Endothelial cell (in vitro differentiated cells): ENCODE measurements around the gene ERICH2. TPM values are rescaled to one million over a fixed set of nuclear protein-coding genes. Genes with fewer than 3 reads are reported as not detected.
"Not testable (repeated sequence)": the region's sequence is repeated elsewhere in the genome, so short reads cannot be mapped to it uniquely, and the experiment has no call there.

Source experiments
- DNase-seq: peaks from one replicate; pipeline ENCODE4 v3.0.0; 2021; ENCODE audit warnings: low spot score
- H3K27ac Mint-ChIP-seq: one replicate; pipeline ENCODE4 v1.8.0; 2021; ENCODE audit warnings: mixed read lengths, inconsistent platforms; ENCODE audit not compliant: unreplicated experiment
- H3K27me3 Mint-ChIP-seq: one replicate; pipeline ENCODE4 v1.8.0; 2021; ENCODE audit warnings: mild to moderate bottlenecking, moderate library complexity, mixed read lengths, inconsistent platforms; ENCODE audit not compliant: unreplicated experiment
- H3K36me3 Mint-ChIP-seq: one replicate; pipeline ENCODE4 v1.8.0; 2021; ENCODE audit warnings: mild to moderate bottlenecking, low read depth, mixed read lengths, inconsistent platforms; ENCODE audit not compliant: unreplicated experiment
- H3K4me1 Mint-ChIP-seq: one replicate; pipeline ENCODE4 v1.8.0; 2021; ENCODE audit warnings: mild to moderate bottlenecking, mixed read lengths, inconsistent platforms; ENCODE audit not compliant: unreplicated experiment
- H3K4me3 Mint-ChIP-seq: one replicate; pipeline ENCODE4 v1.8.0; 2021; ENCODE audit warnings: mild to moderate bottlenecking, mixed read lengths, inconsistent platforms; ENCODE audit not compliant: unreplicated experiment
- H3K9me3 Mint-ChIP-seq: one replicate; pipeline ENCODE4 v1.8.0; 2021; ENCODE audit warnings: mixed read lengths, inconsistent platforms; ENCODE audit not compliant: unreplicated experiment
- CTCF ChIP-seq: fragments of 200-600 bp; sonication (generic); IDR thresholded peaks from one replicate; pipeline ENCODE4 v1.5.0; 2021; ENCODE audit warnings: antibody characterized with exemption; ENCODE audit not compliant: unreplicated experiment
- total RNA-seq: library from RNA; stranded (reverse); fragmentation: NEBNext Ultra II Directional; extraction: Animal tissue kit (Norgen Biotek cat#: 25700); gene quantifications from one replicate; pipeline ENCODE4 v1.2.1, GENCODE V29; 2021; ENCODE audit not compliant: unreplicated experiment

ERICH2 gene
- total RNA-seq, 1 donor from 2014 or later = 1.6 TPM

DNA sequence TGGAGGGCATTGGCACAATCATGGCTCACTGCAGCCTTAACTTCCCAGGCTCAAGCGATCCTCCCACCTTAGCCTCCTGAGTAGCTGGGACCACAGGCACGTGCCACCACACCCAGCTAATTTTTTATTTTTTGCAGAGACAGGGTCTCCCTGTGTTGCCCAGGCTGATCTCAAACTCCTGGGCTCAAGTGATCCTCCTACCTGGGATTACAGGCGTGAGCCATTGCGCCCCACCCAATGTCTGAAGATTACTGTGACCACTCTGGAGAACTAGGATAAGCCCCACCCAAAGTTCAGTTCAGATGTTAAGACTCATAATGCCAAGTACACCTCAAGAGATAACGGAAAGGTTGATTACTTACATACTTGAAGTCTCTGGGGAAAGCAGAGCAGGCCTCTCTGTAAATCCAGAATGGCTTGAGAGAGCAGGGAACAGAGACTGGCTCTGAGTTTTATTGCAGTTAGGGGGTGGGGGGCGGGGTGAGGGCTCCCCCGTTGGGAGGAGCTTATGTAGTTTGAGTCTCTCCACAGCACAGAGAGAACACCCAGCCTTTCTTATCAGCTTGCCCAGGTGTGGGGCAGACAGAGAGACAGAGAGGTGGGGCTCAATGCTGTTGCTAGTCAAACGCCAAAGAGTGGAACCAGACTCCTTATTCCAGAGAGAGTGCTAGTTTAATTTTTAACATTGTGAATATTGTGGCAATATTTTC lies 26.5 kb upstream of the ERICH2 start:
- DNase-seq = no peak
- H3K27ac Mint-ChIP-seq = no peak overlapping the region
- peaks cover 10% of the 10 kb centered on the region for H3K4me1 Mint-ChIP-seq
- H3K4me3 Mint-ChIP-seq = no peak overlapping the region
- H3K36me3 Mint-ChIP-seq = no peaks in the 10 kb centered on the region
- TF ChIP-seq CTCF = no peak
- H3K9me3 Mint-ChIP-seq = no peaks in the 10 kb centered on the region
- no peaks in the 10 kb centered on the region for H3K27me3 Mint-ChIP-seq

- Mint-ChIP-seq H3K27ac (no peak overlapping the region), H3K27me3 (no peaks in the 10 kb centered on the region), H3K4me3 (no peak overlapping the region), H3K36me3 (no peaks in the 10 kb centered on the region), H3K4me1 (peaks cover 10% of the 10 kb centered on the region), H3K9me3 (no peaks in the 10 kb centered on the region)
- no peak for TF ChIP-seq CTCF
- no peak for DNase-seq
Measured at GRCh38 chr2:170744248-170745002, 25.8 kb upstream of the ERICH2 start.

DNA sequence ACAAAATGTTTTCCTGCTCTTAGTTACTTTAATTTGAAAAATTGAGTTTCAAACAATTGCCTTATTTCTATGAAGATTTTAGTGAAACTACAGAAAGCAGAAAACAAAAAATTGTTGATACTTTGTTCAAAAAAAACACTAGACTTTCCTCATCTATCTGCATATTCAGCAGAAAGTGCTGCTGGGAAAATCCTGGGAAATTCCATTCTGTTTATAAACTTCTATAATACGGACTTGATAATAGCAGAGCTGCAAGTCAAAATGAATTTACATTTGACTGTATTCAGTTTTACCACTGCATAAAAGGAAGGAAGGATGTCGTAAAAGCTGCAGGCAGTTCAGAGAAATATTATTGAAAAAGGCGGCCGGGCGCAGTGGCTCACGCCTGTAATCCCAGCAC lies 24.9 kb upstream of the ERICH2 start:
- no peak for TF ChIP-seq CTCF
- DNase-seq = no peak
- H3K36me3 Mint-ChIP-seq = no peaks in the 10 kb centered on the region
- peaks cover 10% of the 10 kb centered on the region for H3K4me1 Mint-ChIP-seq
- H3K4me3 Mint-ChIP-seq = no peak overlapping the region
- no peaks in the 10 kb centered on the region for H3K27me3 Mint-ChIP-seq
- H3K27ac Mint-ChIP-seq = no peak overlapping the region
- no peaks in the 10 kb centered on the region for H3K9me3 Mint-ChIP-seq

DNA sequence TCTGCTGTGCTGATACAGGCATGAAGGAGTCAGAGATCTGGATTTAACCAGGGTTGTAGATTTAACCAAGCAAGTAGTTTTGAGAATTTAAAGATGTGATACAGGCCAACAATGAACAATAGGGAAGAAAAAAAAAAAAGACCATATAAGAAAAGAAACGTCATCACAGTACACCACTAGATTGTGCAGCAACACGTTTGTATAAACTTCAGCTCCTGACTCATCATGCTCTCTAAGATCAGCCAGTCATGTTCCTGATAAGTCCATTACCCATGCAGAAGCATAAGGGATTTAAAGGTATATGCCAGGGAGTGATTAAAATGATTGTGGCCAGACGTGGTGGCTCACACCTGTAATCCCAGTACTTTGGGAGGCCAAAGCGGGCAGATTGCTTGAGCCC lies 22.3 kb upstream of the ERICH2 start:
- H3K36me3 Mint-ChIP-seq = no peaks in the 10 kb centered on the region
- H3K9me3 Mint-ChIP-seq = no peaks in the 10 kb centered on the region
- peaks cover 10% of the 10 kb centered on the region for H3K4me1 Mint-ChIP-seq
- H3K27ac Mint-ChIP-seq = no peak overlapping the region
- no peak for TF ChIP-seq CTCF
- no peak for DNase-seq
- H3K27me3 Mint-ChIP-seq = no peaks in the 10 kb centered on the region
- H3K4me3 Mint-ChIP-seq = no peak overlapping the region

GRCh38 chr2:170751555-170751954 lies 18.6 kb upstream of the ERICH2 start:
- H3K4me3 Mint-ChIP-seq, H3K9me3 Mint-ChIP-seq, DNase-seq, H3K27ac Mint-ChIP-seq, H3K27me3 Mint-ChIP-seq, H3K4me1 Mint-ChIP-seq, H3K36me3 Mint-ChIP-seq: not testable (repeated sequence)
